ENCODE results near the gene ATP5PO. TPM values are rescaled to one million over a fixed set of nuclear protein-coding genes. Genes with fewer than 3 reads are reported as not detected.
"Not testable (repeated sequence)": the region's sequence is repeated elsewhere in the genome, so short reads cannot be mapped to it uniquely, and the experiment has no call there.

The ATP5PO gene
- total RNA-seq, 1 experiment from 2014 or later: 310 TPM

GRCh38 chr21:33937146-33937545 is 21.5 kb upstream of the ATP5PO start:
- Histone ChIP-seq H3K27me3 (ENCODE audit: low read length) (no peaks in the 10 kb centered on the region), H3K4me3 (ENCODE audit: low read length) (no peak overlapping the region), H3K4me2 (ENCODE audit: low read depth, low read length, poor library complexity, severe bottlenecking) (peak overlapping the region; percentile 61), H3K9me3 (ENCODE audit: low read length) (no peaks in the 10 kb centered on the region), H3K27ac (ENCODE audit: low read length) (no peak overlapping the region), H3K4me1 (ENCODE audit: low read length) (peaks cover 22% of the 10 kb centered on the region), H3K36me3 (ENCODE audit: insufficient read depth, low read length) (no peaks in the 10 kb centered on the region), H2AFZ (ENCODE audit: low read length) (no peak overlapping the region), H3K9ac (ENCODE audit: low read length) (no peak overlapping the region), H4K20me1 (ENCODE audit: insufficient read depth, low read depth, low read length) (no peaks in the 10 kb centered on the region), H3K79me2 (ENCODE audit: low read length) (no peaks in the 10 kb centered on the region), H3K9me2 (replicated peaks; ENCODE audit: insufficient read depth, low read length) (no peaks in the 10 kb centered on the region)
- DNase-seq: no peak

GRCh38 chr21:33936301-33937038 is 20.9 kb upstream of the ATP5PO start:
- Histone ChIP-seq H3K27ac (ENCODE audit: low read length) (no peak overlapping the region), H3K9ac (ENCODE audit: low read length) (no peak overlapping the region)

GRCh38 chr21:33932731-33933130 is 17.1 kb upstream of the ATP5PO start:
- H3K4me1 ChIP-seq (ENCODE audit: low read length): peaks cover 20% of the 10 kb centered on the region
- no peak for DNase-seq
- H2AFZ ChIP-seq (ENCODE audit: low read length): no peak overlapping the region
- no peaks in the 10 kb centered on the region for H3K36me3 ChIP-seq (ENCODE audit: insufficient read depth, low read length)
- H3K4me3 ChIP-seq (ENCODE audit: low read length): peak overlapping the region; percentile 47; the same call in 1 of the 2 replicates
- no peaks in the 10 kb centered on the region for H3K9me2 ChIP-seq (replicated peaks; ENCODE audit: insufficient read depth, low read length)
- H3K9ac ChIP-seq (ENCODE audit: low read length): peak overlapping the region; percentile 45
- H3K27me3 ChIP-seq (ENCODE audit: low read length): no peaks in the 10 kb centered on the region
- H3K27ac ChIP-seq (ENCODE audit: low read length): no peak overlapping the region
- no peaks in the 10 kb centered on the region for H4K20me1 ChIP-seq (ENCODE audit: insufficient read depth, low read depth, low read length)
- peak overlapping the region; percentile 58 for H3K4me2 ChIP-seq (ENCODE audit: low read depth, low read length, poor library complexity, severe bottlenecking)
- no peaks in the 10 kb centered on the region for H3K79me2 ChIP-seq (ENCODE audit: low read length)
- no peaks in the 10 kb centered on the region for H3K9me3 ChIP-seq (ENCODE audit: low read length)

More at GRCh38 chr21:33936301-33937038, 20.9 kb upstream of the ATP5PO start:
- H3K9me3 ChIP-seq (ENCODE audit: low read length): no peaks in the 10 kb centered on the region
- no peaks in the 10 kb centered on the region for H3K36me3 ChIP-seq (ENCODE audit: insufficient read depth, low read length)
- no peak overlapping the region for H3K4me2 ChIP-seq (ENCODE audit: low read depth, low read length, poor library complexity, severe bottlenecking)
- peaks cover 27% of the 10 kb centered on the region for H3K4me1 ChIP-seq (ENCODE audit: low read length)
- no peaks in the 10 kb centered on the region for H4K20me1 ChIP-seq (ENCODE audit: insufficient read depth, low read depth, low read length)
- H3K27me3 ChIP-seq (ENCODE audit: low read length): no peaks in the 10 kb centered on the region
- H3K9me2 ChIP-seq (replicated peaks; ENCODE audit: insufficient read depth, low read length): no peaks in the 10 kb centered on the region
- no peaks in the 10 kb centered on the region for H3K79me2 ChIP-seq (ENCODE audit: low read length)
- DNase-seq: no peak
- no peak overlapping the region for H2AFZ ChIP-seq (ENCODE audit: low read length)
- no peak overlapping the region for H3K4me3 ChIP-seq (ENCODE audit: low read length)

- Histone ChIP-seq H2AFZ (ENCODE audit: low read length) (peak overlapping the region; percentile 90), H4K20me1 (ENCODE audit: insufficient read depth, low read depth, low read length) (no peaks in the 10 kb centered on the region)
Measured at GRCh38 chr21:33931799-33932390, 16.3 kb upstream of the ATP5PO start.

DNA sequence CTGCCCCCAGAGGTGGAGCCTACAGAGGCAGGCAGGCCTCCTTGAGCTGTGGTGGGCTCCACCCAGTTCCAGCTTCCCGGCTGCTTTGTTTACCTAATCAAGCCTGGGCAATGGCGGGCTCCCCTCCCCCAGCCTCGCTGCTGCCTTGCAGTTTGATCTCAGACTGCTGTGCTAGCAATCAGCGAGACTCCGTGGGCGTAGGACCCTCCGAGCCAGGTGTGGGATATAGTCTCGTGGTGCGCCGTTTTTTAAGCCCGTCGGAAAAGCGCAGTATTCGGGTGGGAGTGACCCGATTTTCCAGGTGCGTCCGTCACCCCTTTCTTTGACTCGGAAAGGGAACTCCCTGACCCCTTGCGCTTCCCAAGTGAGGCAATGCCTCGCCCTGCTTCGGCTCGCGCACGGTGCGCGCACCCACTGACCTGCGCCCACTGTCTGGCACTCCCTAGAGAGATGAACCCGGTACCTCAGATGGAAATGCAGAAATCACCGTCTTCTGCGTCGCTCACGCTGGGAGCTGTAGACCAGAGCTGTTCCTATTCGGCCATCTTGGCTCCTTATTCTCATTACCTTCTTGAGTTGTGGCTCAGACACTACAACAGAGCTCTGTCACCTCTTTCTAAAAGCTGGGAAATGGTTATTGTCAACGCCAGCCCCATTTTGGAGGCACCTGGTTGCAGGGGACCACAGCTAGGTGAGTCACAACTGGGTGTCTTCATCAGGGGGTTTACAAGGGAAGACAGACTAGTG is 15.6 kb upstream of the ATP5PO start:
- H3K27ac ChIP-seq (ENCODE audit: low read length); H3K9me2 ChIP-seq (replicated peaks; ENCODE audit: insufficient read depth, low read length); H3K9me3 ChIP-seq (ENCODE audit: low read length); H4K20me1 ChIP-seq (ENCODE audit: insufficient read depth, low read depth, low read length); H3K79me2 ChIP-seq (ENCODE audit: low read length); H3K4me3 ChIP-seq (ENCODE audit: low read length); H3K36me3 ChIP-seq (ENCODE audit: insufficient read depth, low read length); H3K9ac ChIP-seq (ENCODE audit: low read length); H3K27me3 ChIP-seq (ENCODE audit: low read length); DNase-seq; H2AFZ ChIP-seq (ENCODE audit: low read length): not testable (repeated sequence)
- H3K4me1 ChIP-seq (ENCODE audit: low read length): peaks cover 12% of the 10 kb centered on the region
- peak overlapping the region; percentile 58 for H3K4me2 ChIP-seq (ENCODE audit: low read depth, low read length, poor library complexity, severe bottlenecking)

More at GRCh38 chr21:33931799-33932390, 16.3 kb upstream of the ATP5PO start:
- H3K4me3 ChIP-seq (ENCODE audit: low read length): peak overlapping the region; percentile 47
- no peaks in the 10 kb centered on the region for H3K9me2 ChIP-seq (replicated peaks; ENCODE audit: insufficient read depth, low read length)
- no peaks in the 10 kb centered on the region for H3K27me3 ChIP-seq (ENCODE audit: low read length)
- peaks cover 12% of the 10 kb centered on the region for H3K4me1 ChIP-seq (ENCODE audit: low read length)
- DNase-seq: peak; percentile 48
- no peaks in the 10 kb centered on the region for H3K36me3 ChIP-seq (ENCODE audit: insufficient read depth, low read length)
- peak overlapping the region; percentile 45 for H3K9ac ChIP-seq (ENCODE audit: low read length)
- H3K4me2 ChIP-seq (ENCODE audit: low read depth, low read length, poor library complexity, severe bottlenecking): peak overlapping the region; percentile 58
- H3K27ac ChIP-seq (ENCODE audit: low read length): no peak overlapping the region
- no peaks in the 10 kb centered on the region for H3K9me3 ChIP-seq (ENCODE audit: low read length)
- no peaks in the 10 kb centered on the region for H3K79me2 ChIP-seq (ENCODE audit: low read length)

DNA sequence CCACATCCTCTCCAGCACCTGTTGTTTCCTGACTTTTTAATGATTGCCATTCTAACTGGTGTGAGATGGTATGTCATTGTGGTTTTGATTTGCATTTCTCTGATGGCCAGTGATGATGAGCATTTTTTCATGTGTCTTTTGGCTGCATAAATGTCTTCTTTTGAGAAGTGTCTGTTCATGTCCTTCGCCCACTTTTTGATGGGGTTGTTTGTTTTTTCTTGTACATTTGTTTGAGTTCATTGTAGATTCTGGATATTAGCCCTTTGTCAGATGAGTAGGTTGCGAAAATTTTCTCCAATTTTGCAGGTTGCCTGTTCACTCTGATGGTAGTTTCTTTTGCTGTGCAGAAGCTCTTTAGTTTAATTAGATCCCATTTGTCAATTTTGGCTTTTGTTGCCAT is 10.6 kb upstream of the ATP5PO start:
- H4K20me1 ChIP-seq (ENCODE audit: insufficient read depth, low read depth, low read length); H3K9me2 ChIP-seq (replicated peaks; ENCODE audit: insufficient read depth, low read length); H2AFZ ChIP-seq (ENCODE audit: low read length); H3K27me3 ChIP-seq (ENCODE audit: low read length); DNase-seq; H3K9ac ChIP-seq (ENCODE audit: low read length); H3K4me3 ChIP-seq (ENCODE audit: low read length); H3K79me2 ChIP-seq (ENCODE audit: low read length); H3K4me2 ChIP-seq (ENCODE audit: low read depth, low read length, poor library complexity, severe bottlenecking); H3K27ac ChIP-seq (ENCODE audit: low read length); H3K4me1 ChIP-seq (ENCODE audit: low read length); H3K9me3 ChIP-seq (ENCODE audit: low read length); H3K36me3 ChIP-seq (ENCODE audit: insufficient read depth, low read length): not testable (repeated sequence)

- Histone ChIP-seq H3K27ac (ENCODE audit: low read length) (no peak overlapping the region), H3K4me3 (ENCODE audit: low read length) (no peak overlapping the region), H3K27me3 (ENCODE audit: low read length) (no peaks in the 10 kb centered on the region), H3K36me3 (ENCODE audit: insufficient read depth, low read length) (no peaks in the 10 kb centered on the region), H3K9me3 (ENCODE audit: low read length) (no peaks in the 10 kb centered on the region), H3K4me1 (ENCODE audit: low read length) (peaks cover 9% of the 10 kb centered on the region), H4K20me1 (ENCODE audit: insufficient read depth, low read depth, low read length) (no peaks in the 10 kb centered on the region), H3K9ac (ENCODE audit: low read length) (no peak overlapping the region), H3K79me2 (ENCODE audit: low read length) (no peaks in the 10 kb centered on the region), H3K9me2 (replicated peaks; ENCODE audit: insufficient read depth, low read length) (no peaks in the 10 kb centered on the region), H2AFZ (ENCODE audit: low read length) (no peak overlapping the region), H3K4me2 (ENCODE audit: low read depth, low read length, poor library complexity, severe bottlenecking) (no peak overlapping the region)
- no peak for DNase-seq
Measured at GRCh38 chr21:33924766-33925100, 9.1 kb upstream of the ATP5PO start.

DNA sequence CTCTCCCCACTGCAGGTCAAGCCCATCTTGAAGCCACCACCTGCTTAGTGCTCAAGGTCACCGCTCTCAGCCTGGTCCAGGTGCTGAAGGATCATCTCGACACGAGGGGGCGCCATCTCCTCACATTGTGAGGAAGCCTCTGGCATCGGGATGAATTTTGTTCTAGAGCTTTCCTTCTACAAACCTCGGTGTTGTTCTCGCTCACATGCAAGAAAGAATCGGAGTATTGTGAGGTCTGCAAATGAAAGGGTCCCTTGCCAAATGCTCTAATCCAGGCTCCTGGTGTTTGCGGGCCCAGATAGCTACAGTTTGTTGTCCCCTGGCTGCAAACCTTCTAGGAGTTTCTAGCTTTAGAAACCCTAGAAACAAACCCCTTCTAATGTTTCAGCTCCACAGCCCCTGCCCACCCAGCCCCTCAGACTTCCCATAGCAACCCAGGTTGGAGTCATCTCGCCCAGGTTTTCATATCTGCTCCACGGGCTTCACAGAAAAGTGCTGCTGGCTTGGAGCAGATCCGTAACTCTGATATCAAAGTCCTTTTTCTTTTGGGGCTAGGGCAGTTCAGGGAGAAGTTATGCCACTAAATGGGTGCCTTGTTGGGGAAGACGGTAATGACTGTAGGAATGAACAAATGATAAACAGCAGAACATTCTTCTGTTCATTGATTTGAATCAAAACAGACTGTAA is 8.6 kb upstream of the ATP5PO start:
- Histone ChIP-seq H3K9me3 (ENCODE audit: low read length) (no peaks in the 10 kb centered on the region), H4K20me1 (ENCODE audit: insufficient read depth, low read depth, low read length) (no peaks in the 10 kb centered on the region), H3K4me3 (ENCODE audit: low read length) (no peak overlapping the region), H3K27ac (ENCODE audit: low read length) (no peak overlapping the region), H3K4me1 (ENCODE audit: low read length) (peaks cover 9% of the 10 kb centered on the region), H3K36me3 (ENCODE audit: insufficient read depth, low read length) (no peaks in the 10 kb centered on the region), H2AFZ (ENCODE audit: low read length) (no peak overlapping the region), H3K4me2 (ENCODE audit: low read depth, low read length, poor library complexity, severe bottlenecking) (peak overlapping the region; percentile 22), H3K79me2 (ENCODE audit: low read length) (no peaks in the 10 kb centered on the region), H3K27me3 (ENCODE audit: low read length) (no peaks in the 10 kb centered on the region), H3K9ac (ENCODE audit: low read length) (no peak overlapping the region), H3K9me2 (replicated peaks; ENCODE audit: insufficient read depth, low read length) (no peaks in the 10 kb centered on the region)
- DNase-seq: peak; percentile 93

Measured in Karpas-422 (cell line).